Dedifferentiated amniotic fluid mesenchymal stem cell (primary cell): ENCODE measurements around the gene SLC6A7.

Experiments used
- DNase-seq: peaks from one replicate; pipeline ENCODE4 v3.0.0-alpha.2; 2016; ENCODE audit errors: extremely low spot score

The SLC6A7 gene

DNA sequence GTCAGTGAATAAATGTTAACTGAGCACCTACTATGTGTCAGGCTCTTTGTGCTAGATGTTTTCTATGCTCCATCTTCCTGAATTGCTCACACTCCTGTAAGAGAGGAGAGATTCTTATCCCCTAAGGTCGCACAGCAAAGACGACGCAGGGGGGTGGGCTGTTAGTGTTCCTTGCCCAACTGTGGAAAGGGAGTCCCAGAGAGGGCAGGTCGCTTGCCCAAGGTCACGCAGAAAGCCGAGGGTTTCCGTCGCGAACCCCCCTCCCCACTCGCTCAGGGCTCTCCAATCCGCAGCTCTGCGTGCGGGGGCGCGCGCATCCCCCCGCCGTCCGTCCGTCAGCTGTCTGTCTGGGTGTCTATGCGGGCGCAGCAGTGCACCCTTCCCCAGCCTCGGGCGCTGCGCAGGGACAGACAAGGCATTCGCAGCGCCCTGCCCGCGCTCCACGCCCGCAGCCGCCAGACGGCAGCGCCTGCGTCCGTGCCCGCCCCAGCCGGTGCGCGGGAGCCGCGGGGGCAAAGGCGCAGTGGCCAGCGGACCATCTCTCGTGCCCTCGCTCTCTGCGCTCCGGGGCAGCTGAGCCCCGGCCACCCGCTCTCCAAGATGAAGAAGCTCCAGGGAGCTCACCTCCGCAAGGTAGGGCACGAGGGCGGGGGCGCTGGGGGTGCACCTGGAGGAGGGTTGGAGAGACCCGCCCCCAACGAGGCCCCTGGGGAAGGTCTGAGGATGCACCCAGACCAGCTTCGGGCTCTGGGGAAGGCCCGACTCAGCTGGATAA, at the start of gene SLC6A7:
Gene SLC6A7, plus strand, starts transcription at position 335 of the 775 bp plus-strand sequence. Its CDS starts 266 bp downstream, at position 601.
- no peak for DNase-seq

GRCh38 chr5:150140830-150141229, 49.0 kb upstream of the SLC6A7 start:
- peak; percentile 52 for DNase-seq

DNA sequence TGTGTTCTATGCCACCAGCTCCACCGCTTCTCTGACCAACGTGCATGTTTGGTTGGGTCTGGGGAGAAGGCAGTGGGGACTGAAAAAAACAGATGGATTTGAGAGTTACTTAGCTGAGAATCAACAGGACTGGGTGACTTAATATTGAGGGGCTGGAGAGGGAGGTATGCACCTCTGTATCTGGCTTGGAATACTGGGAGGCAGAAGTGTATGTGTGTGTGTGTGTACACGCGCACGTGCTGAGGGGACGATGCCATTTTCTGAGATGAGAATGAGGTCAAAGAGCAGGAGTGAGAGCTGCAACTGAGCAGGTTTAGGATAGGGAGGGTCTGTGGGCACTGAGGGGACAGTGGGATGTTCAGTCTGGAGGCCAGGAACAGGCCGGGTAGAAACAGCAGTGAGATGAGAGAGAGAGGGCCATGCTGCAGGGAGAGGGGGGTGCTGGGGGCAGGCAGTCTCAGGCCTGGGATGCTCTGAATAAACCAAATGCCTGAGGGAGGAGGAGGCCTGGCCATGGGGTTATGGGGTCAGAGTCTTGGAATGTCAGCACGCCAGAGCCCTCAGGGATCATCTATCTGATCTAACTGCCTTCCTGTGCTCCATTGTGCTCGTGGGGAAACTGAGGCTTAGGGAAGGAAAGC, 48.2 kb upstream of the SLC6A7 start:
- no peak for DNase-seq

DNA sequence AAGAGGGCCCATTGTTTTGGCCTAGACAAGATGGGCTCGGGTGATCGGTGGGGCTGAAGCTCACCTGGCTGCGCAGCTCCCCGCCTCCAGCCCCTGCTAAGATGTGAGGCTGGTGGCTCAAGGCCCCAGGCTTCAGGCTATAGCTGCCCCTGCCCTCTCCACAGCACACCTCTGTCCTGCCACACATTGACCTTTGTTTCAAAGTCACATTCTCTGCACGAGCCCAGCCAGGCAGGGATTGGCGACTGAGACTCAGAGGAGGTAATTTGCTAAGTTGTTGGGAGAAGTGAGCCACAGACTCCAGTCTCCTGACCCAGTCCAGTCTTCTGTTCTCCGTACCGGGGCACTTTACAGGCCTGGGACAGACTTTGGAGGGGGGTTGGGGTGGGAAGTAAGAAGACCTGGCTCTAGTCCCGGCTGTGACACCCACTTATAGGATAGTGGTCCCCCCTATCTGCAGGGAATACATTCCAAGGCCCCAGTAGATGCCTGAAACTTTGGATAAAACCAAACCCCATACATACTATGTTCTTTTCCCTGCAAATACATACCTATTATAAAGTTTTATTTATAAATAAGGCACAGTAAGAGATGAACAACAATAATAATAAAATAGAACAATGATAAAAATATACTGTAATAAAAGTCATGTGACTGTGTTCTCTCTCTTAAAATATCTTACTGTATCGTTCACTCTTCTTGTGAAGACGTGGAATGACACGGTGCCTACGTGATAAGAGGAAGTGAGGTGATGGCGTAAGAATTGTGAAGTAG, 47.5 kb upstream of the SLC6A7 start:
- no peak for DNase-seq

GRCh38 chr5:150142959-150143349, 46.9 kb upstream of the SLC6A7 start:
- peak; percentile 94 for DNase-seq

DNA sequence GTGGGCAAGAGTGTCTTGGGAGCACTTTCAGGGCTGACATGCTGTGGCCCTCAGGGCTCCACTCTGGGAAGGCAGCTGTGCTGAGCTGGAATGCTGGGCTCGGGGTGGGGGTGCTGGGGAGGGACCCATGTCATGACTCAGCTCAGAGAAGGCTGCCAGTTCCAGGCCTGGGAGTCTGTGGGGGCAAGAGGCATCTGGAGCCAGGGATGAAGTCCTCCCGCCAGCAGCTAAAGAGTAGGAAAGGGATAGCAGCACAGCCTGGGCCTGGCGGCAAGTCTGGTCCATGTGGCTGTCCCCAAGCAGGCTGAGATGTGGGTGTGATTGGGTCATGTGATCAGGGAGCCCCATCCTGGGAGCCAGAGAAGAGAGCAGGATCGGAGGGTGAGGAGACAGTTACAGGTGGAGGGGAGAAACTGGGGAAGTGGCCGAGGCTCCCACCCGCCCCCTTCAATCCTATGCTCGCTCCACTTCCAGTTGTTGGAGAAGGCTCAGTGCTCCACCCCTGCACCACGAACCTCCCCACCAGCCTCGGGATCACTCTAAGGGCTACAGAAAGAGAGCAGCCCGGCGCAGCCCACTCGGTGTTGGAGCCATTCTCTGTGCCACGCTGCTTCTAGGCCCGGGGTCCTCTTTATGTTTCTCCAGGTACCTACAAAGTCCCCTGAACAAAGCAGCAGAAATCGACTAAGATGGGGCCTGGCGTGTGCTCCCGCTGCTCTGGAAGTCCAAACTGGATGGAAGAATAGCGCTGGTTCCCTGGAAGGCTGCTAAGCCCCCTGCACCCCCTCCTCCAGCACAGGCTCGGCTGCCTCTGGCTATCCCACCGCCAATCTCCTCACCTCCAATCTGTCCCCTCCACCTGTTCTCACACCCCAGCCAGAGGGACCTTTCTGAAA, 46.3 kb upstream of the SLC6A7 start:
- DNase-seq = peak; percentile 90

DNA sequence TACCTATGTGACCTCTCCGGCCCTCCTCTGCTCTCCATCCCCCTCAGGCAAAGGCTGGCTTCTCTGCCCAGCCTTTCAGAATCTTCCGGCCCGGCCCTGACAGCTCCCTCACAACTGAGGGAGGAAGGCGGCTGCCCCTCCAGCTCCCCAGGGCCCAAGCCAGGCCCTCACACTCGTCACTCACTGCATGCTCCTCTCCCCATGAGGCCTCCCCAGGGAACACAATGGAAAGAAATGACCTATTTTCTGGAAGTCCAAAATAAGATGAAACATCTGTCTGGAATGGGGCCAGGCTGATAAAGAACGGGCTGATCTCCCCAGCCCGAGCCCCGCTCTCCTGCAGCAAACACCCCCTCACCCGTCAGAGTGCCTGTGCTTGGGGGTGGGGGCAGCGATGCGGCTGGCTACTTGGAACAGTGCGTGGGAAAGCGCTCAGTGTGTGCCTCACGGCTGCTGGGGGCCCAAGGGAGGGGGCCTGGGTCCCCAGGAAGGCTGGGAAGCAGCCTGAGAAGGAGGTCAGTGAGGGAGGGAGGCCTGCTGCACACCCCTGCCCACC, 45.5 kb upstream of the SLC6A7 start:
- peak; percentile 51 for DNase-seq

DNA sequence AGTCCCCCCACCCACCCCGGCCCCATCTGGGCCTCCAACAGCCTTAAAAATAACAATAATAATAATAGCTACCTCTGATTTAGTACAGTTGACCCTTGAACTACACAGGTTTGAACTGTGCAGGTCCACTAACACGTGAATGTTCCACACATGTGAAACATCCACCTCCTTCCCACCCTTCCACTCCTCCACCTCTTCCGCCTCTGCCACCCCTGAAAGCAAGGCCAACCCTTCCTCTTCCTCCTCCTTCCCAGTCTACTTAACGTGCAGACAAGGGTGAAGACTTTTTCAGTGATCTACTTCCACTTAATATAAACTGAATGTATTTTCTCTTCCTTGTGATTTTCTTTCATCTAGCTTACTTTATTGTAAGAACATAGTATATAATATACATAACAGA, 45.0 kb upstream of the SLC6A7 start:
- DNase-seq = no peak

GRCh38 chr5:150146235-150146634, 43.6 kb upstream of the SLC6A7 start:
- no peak for DNase-seq

- no peak for DNase-seq
Observed at GRCh38 chr5:150146862-150147601, 42.8 kb upstream of the SLC6A7 start.

DNA sequence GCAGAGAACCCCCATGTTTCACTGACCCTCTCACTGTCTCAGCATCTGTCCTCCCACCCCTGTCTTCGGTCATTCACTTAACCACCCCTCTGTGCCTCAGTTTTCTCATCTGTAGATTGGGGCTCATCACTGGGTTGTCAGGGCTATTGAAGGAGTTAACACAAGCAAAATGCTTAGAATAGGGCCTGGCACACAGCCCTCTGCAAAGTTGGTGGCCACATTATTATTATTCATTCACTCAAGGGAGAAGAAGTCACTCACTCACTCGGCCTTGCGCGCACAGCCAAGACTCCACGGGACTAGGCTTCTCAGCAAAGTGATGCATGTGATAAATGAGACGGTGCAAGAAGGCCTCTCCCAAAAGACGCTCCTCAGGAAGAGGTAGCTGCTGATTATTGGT, 42.2 kb upstream of the SLC6A7 start:
- no peak for DNase-seq

- no peak for DNase-seq
Observed at GRCh38 chr5:150148117-150148927, 41.5 kb upstream of the SLC6A7 start.

DNA sequence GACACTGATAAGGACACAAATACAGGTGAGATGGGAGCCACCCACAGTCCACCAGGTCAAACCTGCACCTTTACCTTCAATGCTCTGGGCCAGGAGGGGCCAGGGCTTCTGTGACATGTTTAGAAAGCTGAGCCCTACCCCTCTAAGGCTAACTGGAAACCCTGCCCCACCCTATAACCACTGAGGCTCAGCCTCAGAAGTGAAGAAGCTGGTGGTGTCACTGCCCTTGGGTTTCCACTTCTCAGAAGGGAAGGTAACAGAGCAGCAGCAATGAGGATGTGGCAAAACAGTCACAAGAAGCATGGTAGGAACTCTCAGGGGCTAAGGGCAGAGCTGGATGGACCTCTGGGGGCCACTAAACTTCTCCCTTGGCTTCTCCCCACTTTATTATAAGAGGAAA, 40.2 kb upstream of the SLC6A7 start:
- no peak for DNase-seq

DNA sequence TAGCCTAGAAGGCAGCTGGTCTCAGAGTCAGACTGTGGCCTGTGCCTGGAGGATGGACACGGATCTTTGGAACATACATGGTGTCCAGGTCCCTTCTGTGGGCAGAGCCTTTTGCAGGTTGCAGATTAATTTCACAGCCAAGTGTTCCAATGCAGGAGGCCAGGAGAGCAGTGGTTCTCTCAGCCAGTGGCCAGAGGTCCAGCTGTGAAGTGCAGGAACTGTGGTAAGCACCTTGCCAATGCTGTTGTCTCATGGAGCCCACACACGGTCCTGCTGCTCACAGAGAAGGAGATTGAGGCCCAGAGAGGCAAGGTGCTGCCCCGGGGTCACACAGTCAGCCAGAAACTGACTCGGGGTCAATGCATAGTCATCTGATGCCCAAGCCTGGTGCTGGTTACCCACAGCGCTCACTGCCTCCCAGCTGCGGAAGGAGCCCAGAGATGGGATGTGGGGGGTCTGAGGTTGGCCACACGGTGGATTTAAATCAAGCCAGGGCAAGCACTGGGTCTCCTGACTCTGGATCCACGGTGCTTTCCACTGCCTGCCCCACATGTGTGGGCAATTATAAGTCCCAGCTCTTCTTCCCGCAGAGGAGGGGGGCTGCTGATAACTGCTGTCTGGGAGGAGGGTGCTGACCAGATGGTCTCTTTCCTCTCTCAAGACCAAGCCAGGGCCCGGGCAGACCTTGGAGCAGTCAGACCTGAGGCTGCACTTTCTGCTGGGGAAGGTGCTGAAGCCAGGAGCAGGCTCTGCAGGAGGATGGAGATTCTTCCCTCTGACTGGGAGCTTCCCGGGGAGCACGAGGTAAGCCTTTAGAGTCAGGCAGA, 37.0 kb upstream of the SLC6A7 start:
- no peak for DNase-seq

- no peak for DNase-seq
Observed at GRCh38 chr5:150153483-150153882, 36.4 kb upstream of the SLC6A7 start.

GRCh38 chr5:150153957-150154617, 35.8 kb upstream of the SLC6A7 start:
- peak; percentile 59 for DNase-seq

DNA sequence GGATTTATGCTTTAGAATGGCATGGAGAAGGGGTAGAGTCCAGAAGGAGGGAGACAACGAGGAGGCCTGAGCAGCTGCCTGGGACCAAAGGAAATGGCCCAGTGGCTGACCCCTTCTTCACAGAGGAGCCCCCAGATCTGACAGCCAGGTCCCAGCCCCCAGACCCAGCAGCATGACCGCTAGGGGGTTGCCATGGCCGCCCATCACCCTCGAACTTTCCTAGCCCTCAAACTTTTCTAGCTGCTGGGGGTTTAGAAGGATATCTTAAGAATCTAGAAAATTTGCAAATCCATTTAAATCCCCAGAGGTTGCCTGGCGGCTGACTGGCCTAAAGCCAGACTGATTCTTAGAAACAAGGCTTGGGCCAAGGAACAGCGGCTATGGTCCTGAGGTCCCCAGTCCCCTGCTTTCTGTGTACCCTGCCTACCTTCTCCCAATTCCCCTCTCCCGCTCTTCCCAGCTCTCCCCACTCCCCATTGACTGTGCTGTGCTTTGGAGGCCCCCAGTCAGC, 35.2 kb upstream of the SLC6A7 start:
- DNase-seq = no peak
